Measurements from ENCODE around the gene DNHD1.

- TF ChIP-seq CTCF (IDR thresholded peaks at IDR 0.05), result no peak
- no peak for TF ChIP-seq IRF2 (CRISPR knock-in tag; IDR thresholded peaks at IDR 0.05; ENCODE audit: borderline replicate concordance, low read depth)
- no peak for TF ChIP-seq CREB1 (CRISPR knock-in tag; IDR thresholded peaks at IDR 0.05)
- no peak for TF ChIP-seq NR2C2 (CRISPR knock-in tag; IDR thresholded peaks at IDR 0.05)
- no peak for TF ChIP-seq JUN (CRISPR knock-in tag; IDR thresholded peaks at IDR 0.05)
- TF ChIP-seq E2F5 (CRISPR knock-in tag; IDR thresholded peaks at IDR 0.05), result no peak
- TF ChIP-seq TCF7 (CRISPR knock-in tag; IDR thresholded peaks at IDR 0.05; ENCODE audit: low read depth), result no peak
- no peak for TF ChIP-seq NR3C1 (CRISPR knock-in tag; conservative IDR thresholded peaks at IDR 0.05; ENCODE audit: low read depth)
- no peak for TF ChIP-seq SP1 (CRISPR knock-in tag; conservative IDR thresholded peaks at IDR 0.05)
- no peak for TF ChIP-seq MAX (CRISPR knock-in tag; IDR thresholded peaks at IDR 0.05)
Measured at GRCh38 chr11:6557063-6557462, 60.0 kb downstream of the DNHD1 start.
